Epithelial cell of proximal tubule (primary cell): ENCODE results near the gene CNPY1. TPM values are rescaled to one million over a fixed set of nuclear protein-coding genes. Genes with fewer than 3 reads are reported as not detected.

ENCODE experiments used
- DNase-seq: peaks from one replicate; pipeline ENCODE4 v3.0.0-alpha.2; 2011; ENCODE audit warnings: low read depth
- H3K4me3 ChIP-seq: 2 replicates; pipeline ENCODE4 v1.5.1; 2011; ENCODE audit warnings: low read depth, mild to moderate bottlenecking, low read length
- CTCF ChIP-seq: conservative IDR thresholded peaks from 2 replicates; pipeline ENCODE4 v1.5.1; 2012; ENCODE audit warnings: low read depth, mild to moderate bottlenecking, low read length
- total RNA-seq: library from RNA; depleted of rRNA; stranded (reverse); fragments of >200 nt; gene quantifications from 2 replicates; pipeline ENCODE4 v1.2.3, GENCODE V29; 2015

CNPY1 gene
- total RNA-seq, 1 donor from 2014 or later, result not detected

DNA sequence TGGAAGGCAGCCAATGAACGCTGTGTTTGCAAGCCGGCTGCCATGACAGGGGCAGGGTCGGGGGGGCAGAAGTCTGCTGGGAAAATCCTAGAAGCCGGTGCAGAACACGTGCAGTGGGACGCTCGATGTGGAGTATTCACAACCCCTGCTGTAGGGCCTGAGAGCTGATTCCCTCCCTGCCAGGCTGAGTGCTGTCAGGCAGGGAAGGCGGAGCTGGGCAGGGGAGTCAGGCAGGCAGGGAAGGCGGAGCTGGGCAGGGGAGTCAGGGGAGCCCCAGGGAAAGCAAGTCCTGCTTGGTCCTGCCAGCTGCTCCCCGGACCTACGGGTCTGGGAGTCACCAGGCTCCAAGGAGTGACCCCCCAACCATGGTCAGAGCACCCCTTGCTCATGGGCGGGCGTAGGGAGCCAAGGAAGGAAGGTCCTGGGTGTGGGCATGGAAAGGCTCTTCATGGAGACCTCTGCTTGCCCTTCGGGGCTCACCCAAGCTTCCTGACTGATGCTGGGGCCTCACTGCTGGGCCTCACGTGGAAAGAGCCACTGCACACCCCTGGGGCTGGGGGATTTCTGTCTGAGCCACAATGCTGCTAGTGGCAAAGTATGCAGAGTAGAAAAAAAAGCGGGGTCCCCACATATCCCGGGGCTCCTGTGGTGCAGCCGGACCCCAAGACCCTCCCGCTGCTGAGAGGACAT, 4.2 kb downstream of the CNPY1 start:
- TF ChIP-seq CTCF, result no peak
- DNase-seq, result no peak

DNA sequence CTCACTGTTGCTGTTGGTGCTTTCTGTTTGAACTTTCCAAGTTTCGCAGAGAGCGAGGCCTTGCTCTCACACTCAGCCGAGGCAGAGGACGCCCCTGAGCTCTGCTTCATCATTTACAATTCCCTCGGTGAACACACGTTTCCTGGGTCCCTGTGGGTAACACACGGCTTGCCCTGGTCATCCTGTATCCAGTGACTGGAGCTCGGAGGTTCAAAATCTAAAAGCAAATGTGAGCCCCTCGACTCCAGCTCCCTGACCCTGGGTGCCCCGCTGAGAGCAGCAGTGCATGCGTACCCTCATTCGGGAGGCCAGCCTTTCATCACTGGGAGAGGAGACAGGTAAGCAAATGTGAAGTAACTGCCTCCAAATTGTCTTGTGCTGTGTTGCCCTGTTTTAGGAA, 5.8 kb downstream of the CNPY1 start:
- no peak for DNase-seq
- H3K4me3 ChIP-seq, result no peak overlapping the region
- TF ChIP-seq CTCF, result no peak

More for the DNA sequence above, 4.2 kb downstream of the CNPY1 start:
- H3K4me3 ChIP-seq, result no peak overlapping the region

GRCh38 chr7:155538293-155538692, 8.1 kb downstream of the CNPY1 start:
- H3K4me3 ChIP-seq, result no peak overlapping the region
- DNase-seq, result no peak
- TF ChIP-seq CTCF, result no peak

DNA sequence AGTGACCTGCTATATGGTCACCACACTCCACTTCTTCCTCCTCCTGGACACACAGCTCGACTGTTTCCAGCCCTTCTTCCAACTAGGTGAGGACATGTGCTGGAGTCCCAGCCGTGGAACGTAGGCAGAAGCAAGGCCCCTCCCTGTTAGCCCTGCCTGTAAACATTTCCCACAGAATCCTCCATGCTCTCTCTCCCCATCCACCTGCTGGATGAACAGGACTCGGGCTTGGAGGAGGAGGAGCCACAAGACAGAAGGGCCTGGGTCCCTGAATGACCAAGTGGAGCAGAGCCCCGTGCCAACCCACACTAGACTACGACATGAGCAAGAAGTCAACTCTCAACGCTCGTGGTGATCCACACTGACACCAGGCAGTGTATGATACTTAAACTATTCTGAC, 9.9 kb downstream of the CNPY1 start:
- no peak overlapping the region for H3K4me3 ChIP-seq
- no peak for DNase-seq
- no peak for TF ChIP-seq CTCF

GRCh38 chr7:155534691-155535090, 11.7 kb downstream of the CNPY1 start:
- TF ChIP-seq CTCF, result no peak
- H3K4me3 ChIP-seq, result no peak overlapping the region
- DNase-seq, result no peak

DNA sequence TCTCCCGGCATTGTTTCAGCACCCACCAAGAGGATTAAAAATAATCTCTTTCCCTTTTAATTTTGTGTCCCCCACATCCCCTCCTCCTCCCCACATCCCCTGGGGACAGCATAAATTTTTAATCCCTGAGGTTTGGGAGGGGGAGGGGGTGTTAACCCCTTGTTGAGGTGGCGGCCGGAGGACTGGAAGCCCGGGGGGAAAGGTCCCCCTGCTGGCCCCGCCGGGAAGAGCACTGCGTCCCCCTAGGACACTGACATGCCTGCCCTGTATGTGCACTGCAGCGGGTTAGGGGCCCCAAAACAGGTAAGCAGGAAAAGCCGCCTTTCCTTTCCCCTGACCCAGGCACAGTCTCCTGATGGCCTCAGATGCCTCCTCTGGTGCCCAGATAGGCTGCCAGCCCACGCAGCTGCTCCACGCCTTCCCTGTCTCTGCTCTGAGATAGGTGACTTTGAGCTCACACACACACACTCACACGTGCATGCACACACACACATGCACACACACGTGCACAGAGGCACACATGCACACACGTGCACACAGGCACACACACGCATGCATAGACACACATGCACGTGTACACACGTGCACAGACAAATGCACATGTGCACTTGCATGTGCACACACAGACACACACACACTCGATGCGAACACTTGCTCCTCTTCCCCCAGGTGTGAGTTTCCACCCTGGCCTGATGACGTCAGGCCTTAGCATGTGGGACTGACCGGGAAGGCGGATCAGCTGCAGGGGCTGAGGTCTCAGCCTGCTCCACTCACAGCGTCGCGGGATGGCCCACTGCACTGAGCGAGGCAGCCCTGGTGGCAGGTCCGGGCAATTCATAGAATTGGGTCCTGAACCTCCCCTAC, 12.3 kb downstream of the CNPY1 start:
- peak; percentile 69 for TF ChIP-seq CTCF
- H3K4me3 ChIP-seq, result peak overlapping the region; percentile 28
- no peak for DNase-seq
